Skeletal muscle tissue (tissue), 4 donors: Measurements from ENCODE around the gene PTK6. TPM values are rescaled to one million over a fixed set of nuclear protein-coding genes. Genes with fewer than 3 reads are reported as not detected.

Source experiments
- H3K27ac ChIP-seq: one replicate; pipeline ENCODE4 v1.7.0; 2013; ENCODE audit warnings: mild to moderate bottlenecking, low read depth, low read length, inconsistent platforms
- H3K27me3 ChIP-seq, 3 donors: one replicate each; pipeline ENCODE4 v1.7.0; 2013; ENCODE audit warnings: low read length in 3 of 3; ENCODE audit not compliant: control insufficient read depth in 3 of 3, insufficient read depth in 3 of 3
- H3K36me3 ChIP-seq, 3 donors: one replicate each; pipeline ENCODE4 v1.7.0; 2013; ENCODE audit warnings: low read length in 3 of 3; ENCODE audit not compliant: control insufficient read depth in 3 of 3, insufficient read depth in 3 of 3
- H3K4me1 ChIP-seq, 3 donors: one replicate each; pipeline ENCODE4 v1.7.0; 2013; ENCODE audit warnings: low read length in 3 of 3, mild to moderate bottlenecking in 3 of 3; ENCODE audit not compliant: control insufficient read depth in 3 of 3, insufficient read depth in 3 of 3
- H3K4me3 ChIP-seq, 3 donors: one replicate each; pipeline ENCODE4 v1.7.0; 2013; ENCODE audit warnings: low read length in 3 of 3
- H3K9ac ChIP-seq, 3 donors: one replicate each; pipeline ENCODE4 v1.7.0; 2013; ENCODE audit warnings: low read length in 3 of 3, mild to moderate bottlenecking in 3 of 3, moderate library complexity in 2 of 3, low read depth in 1 of 3
- H3K9me3 ChIP-seq, 3 donors: one replicate each; pipeline ENCODE4 v1.7.0; 2013; ENCODE audit warnings: low read length in 3 of 3; ENCODE audit not compliant: control insufficient read depth in 3 of 3
- total RNA-seq: library from RNA; depleted of rRNA; stranded (reverse); fragments of >200 nt; gene quantifications from one replicate; pipeline ENCODE4 v1.2.3, GENCODE V29; 2014
- donor health status: Osteomylitis.

The PTK6 gene
- total RNA-seq, 1 donor from 2014 or later: not detected

DNA sequence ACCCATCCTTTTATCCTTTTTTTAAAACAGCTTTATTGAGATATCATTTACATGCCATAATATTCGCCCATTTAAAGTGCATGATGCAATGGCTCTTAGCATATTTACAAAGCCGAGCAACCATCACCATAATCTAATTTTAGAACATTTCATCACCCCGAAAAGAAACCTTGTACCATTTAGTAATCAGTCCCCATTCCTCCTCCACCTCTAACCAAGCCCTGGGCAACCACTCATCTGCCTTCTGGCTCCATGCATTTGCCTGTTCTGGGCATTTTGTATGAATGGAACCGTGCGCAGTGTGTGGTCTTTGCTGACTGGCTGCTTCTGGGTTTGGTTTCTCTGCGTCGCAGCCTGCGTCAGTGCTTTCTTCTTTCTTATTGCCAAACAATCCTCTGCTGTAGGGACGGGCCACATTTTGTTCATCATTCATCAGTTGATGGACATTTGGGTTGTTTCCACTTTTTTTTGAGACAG, 28.1 kb downstream of the PTK6 start:
- H3K27ac ChIP-seq: peak overlapping the region; percentile 85
- peak overlapping the region in 1 of 3 donors; percentile 24 for H3K4me3 ChIP-seq
- no peaks in the 10 kb centered on the region for H3K36me3 ChIP-seq
- no peaks in the 10 kb centered on the region for H3K27me3 ChIP-seq
- peak overlapping the region in 2 of 3 donors; percentile 39 to 55 for H3K9ac ChIP-seq
- peaks cover 4 to 14% (median 9%) of the 10 kb centered on the region in 3 donors for H3K4me1 ChIP-seq
- H3K9me3 ChIP-seq: peaks cover 0 to 8% (median 7%) of the 10 kb centered on the region in 3 donors

DNA sequence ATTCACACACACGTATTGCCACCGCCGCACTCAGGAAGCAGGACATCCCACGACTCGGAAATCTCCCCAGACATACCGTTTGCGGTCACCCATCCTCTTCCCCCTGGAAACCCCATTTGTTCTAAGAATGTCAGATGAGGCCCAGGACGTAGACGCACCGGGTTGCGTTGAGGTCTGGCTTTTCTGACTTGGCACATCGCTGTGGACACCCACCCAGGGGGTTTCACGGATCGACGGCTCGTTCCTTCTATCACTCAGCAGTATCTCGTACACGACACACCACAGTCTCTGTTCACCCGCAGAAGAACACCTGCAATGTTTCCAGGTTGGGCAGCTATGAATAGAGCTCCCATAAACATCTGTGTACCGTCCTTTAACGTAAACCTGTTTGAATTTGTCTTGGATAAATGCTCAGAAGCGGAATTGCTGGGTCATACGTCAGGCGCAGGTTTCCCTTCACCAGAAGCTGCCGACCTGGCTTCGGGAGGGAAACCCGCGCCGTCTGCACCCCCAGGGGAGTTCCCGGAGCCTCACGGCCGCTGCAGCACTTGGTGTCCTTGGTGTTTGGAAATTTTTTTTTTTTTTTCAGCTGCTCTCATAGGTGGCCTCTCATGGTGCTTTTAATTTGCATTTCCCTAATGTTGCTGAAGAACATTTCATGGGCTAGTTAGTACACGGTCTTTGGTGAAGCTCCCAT, 29.0 kb downstream of the PTK6 start:
- H3K4me3 ChIP-seq: no peak overlapping the region
- H3K36me3 ChIP-seq: no peaks in the 10 kb centered on the region
- peaks cover 0 to 8% (median 7%) of the 10 kb centered on the region in 3 donors for H3K9me3 ChIP-seq
- H3K27ac ChIP-seq: peak overlapping the region; percentile 85
- H3K4me1 ChIP-seq: peaks cover 4 to 14% (median 11%) of the 10 kb centered on the region in 3 donors
- H3K27me3 ChIP-seq: no peaks in the 10 kb centered on the region
- no peak overlapping the region for H3K9ac ChIP-seq

GRCh38 chr20:63507083-63507743, 30.0 kb downstream of the PTK6 start:
- no peaks in the 10 kb centered on the region for H3K27me3 ChIP-seq
- no peak overlapping the region for H3K9ac ChIP-seq
- peaks cover 0 to 8% (median 7%) of the 10 kb centered on the region in 3 donors for H3K9me3 ChIP-seq
- no peaks in the 10 kb centered on the region for H3K36me3 ChIP-seq
- peaks cover 8 to 21% (median 19%) of the 10 kb centered on the region in 3 donors for H3K4me1 ChIP-seq
- H3K4me3 ChIP-seq: no peak overlapping the region
- no peak overlapping the region for H3K27ac ChIP-seq

DNA sequence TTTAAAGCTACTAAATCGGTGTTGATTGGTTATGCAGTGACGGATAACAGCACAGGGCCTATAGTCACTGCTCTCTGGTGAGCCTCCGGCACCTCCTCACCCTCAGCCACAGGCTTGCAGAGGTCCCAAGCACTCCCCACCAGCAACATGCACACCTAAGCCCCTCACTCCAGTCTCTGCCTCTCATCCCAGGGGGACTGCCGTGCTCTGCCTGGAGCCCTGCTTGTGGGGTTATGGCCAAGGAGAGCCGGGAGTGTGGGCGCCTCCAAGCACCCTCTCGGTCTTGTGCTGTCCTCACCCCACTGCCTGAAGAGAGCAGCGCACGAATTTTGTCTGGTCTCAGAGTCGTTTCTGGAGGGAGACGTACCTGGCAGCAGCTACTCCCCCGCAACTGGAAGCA, 31.5 kb downstream of the PTK6 start:
- Histone ChIP-seq H3K27ac (no peak overlapping the region), H3K9ac (no peak overlapping the region), H3K36me3 (no peaks in the 10 kb centered on the region), H3K4me1 (peaks cover 15 to 31% (median 31%) of the 10 kb centered on the region in 3 donors), H3K9me3 (peaks cover 0 to 8% (median 7%) of the 10 kb centered on the region in 3 donors), H3K27me3 (peaks cover 0 to 2% (median 0%) of the 10 kb centered on the region in 3 donors), H3K4me3 (no peak overlapping the region)

DNA sequence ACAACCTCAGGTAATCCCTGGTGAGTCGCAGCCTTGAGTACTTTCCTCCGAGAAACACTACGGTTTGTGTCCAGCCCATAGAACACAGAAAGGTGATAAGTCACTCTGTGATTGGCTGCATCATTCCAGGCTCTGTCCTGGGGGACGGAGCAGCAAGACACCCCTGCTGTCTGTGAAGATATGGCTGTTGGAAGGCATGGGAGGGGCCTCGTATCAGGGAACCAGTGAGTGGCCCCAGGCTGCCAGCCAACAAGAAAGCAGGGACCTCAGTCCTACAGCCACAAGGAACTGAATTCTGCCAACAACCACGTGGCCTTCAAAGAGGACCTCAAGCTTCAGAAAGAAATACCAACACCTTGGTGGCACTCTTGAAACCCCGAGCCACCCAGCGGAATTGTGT, 31.9 kb downstream of the PTK6 start:
- Histone ChIP-seq H3K9me3 (peaks cover 0 to 8% (median 7%) of the 10 kb centered on the region in 3 donors), H3K27me3 (peaks cover 0 to 2% (median 0%) of the 10 kb centered on the region in 3 donors)

GRCh38 chr20:63504642-63505041, 32.5 kb downstream of the PTK6 start:
- H3K9ac ChIP-seq: no peak overlapping the region
- no peak overlapping the region for H3K27ac ChIP-seq
- H3K4me1 ChIP-seq: peaks cover 23 to 37% (median 33%) of the 10 kb centered on the region in 3 donors
- peaks cover 0 to 3% (median 2%) of the 10 kb centered on the region in 3 donors for H3K27me3 ChIP-seq
- H3K36me3 ChIP-seq: no peaks in the 10 kb centered on the region
- H3K9me3 ChIP-seq: peaks cover 0 to 8% (median 7%) of the 10 kb centered on the region in 3 donors
- no peak overlapping the region for H3K4me3 ChIP-seq

More for the DNA sequence above, 31.9 kb downstream of the PTK6 start:
- Histone ChIP-seq H3K36me3 (no peaks in the 10 kb centered on the region), H3K9ac (no peak overlapping the region), H3K27ac (no peak overlapping the region), H3K4me1 (peaks cover 18 to 33% (median 33%) of the 10 kb centered on the region in 3 donors), H3K4me3 (no peak overlapping the region)

- Histone ChIP-seq H3K36me3 (no peaks in the 10 kb centered on the region), H3K4me1 (peaks cover 21 to 35% (median 31%) of the 10 kb centered on the region in 3 donors), H3K4me3 (no peak overlapping the region), H3K9ac (no peak overlapping the region), H3K27ac (peak overlapping the region; percentile 49), H3K27me3 (peaks cover 0 to 4% (median 2%) of the 10 kb centered on the region in 3 donors), H3K9me3 (peaks cover 0 to 8% (median 7%) of the 10 kb centered on the region in 3 donors)
These were observed 33.7 kb downstream of the PTK6 start for GRCh38 chr20:63503524-63503923.

GRCh38 chr20:63502671-63503172, 34.5 kb downstream of the PTK6 start:
- Histone ChIP-seq H3K36me3 (peaks cover 0 to 2% (median 0%) of the 10 kb centered on the region in 3 donors), H3K27ac (peak overlapping the region; percentile 99), H3K9ac (peak overlapping the region in 2 of 3 donors; percentile 62 to 66), H3K9me3 (peaks cover 0 to 8% (median 7%) of the 10 kb centered on the region in 3 donors), H3K27me3 (peaks cover 0 to 8% (median 4%) of the 10 kb centered on the region in 3 donors), H3K4me1 (peaks cover 21 to 38% (median 34%) of the 10 kb centered on the region in 3 donors), H3K4me3 (no peak overlapping the region)

DNA sequence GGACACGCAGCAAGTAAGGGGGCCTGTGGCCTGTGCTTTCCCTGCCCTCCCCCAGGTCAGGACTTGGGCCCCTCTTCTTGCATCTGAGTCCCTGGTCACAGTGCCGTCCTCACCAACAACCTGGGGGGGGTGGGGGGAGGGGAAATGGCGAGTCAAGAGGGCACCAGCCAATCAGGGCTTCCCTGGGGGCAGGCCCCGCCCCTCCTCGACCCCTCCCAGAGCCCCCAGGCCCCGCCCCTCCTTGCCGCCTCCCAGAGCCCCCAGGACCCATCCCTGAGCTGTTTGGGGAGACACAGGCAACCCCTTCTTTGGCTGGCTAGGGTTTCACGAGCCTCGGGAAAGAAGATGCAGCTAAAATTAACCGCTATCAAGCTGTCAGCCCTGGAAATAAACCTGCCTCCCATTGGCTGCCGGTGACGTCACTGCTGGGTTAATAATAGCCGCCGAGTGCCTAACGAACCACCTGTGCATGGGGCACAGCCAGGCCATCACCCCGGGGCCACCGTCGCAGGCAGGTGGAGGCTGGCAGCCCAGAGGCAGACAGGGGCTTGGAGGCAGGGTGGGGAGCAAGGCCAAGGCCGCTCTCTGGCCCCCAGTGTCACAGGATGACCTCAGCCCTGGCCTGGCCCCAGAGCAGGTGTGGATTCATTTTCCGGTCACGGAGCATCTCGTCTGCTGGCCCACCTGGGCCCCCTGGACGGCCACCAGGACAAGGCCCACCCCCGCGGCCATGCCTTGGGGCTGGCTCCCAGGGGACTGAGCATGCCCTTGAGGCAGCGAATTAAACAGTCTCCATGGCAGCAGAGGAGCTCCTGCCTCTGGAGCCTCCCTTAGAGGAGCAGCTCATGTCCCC, 35.1 kb downstream of the PTK6 start:
- Histone ChIP-seq H3K4me1 (peaks cover 21 to 41% (median 38%) of the 10 kb centered on the region in 3 donors), H3K9ac (peak overlapping the region; percentile 57 to 96 (median 87)), H3K9me3 (peaks cover 0 to 8% (median 7%) of the 10 kb centered on the region in 3 donors), H3K27ac (peak overlapping the region; percentile 99), H3K4me3 (peak overlapping the region in 2 of 3 donors; percentile 6 to 45), H3K36me3 (peaks cover 0 to 7% (median 0%) of the 10 kb centered on the region in 3 donors), H3K27me3 (peaks cover 0 to 13% (median 4%) of the 10 kb centered on the region in 3 donors)
